Right atrium auricular region (tissue), 2 donors: ENCODE measurements around the gene PCDH12. TPM values are rescaled to one million over a fixed set of nuclear protein-coding genes. Genes with fewer than 3 reads are reported as not detected.

Source experiments
- DNase-seq: peaks from one replicate; pipeline ENCODE4 v3.0.0-alpha.2; 2019; ENCODE audit warnings: low spot score
- H3K27ac ChIP-seq, 2 donors: fragments of 200-600 bp; sonication (generic); 1 replicate in 1 of 2; 2 replicates in 1 of 2; pipeline ENCODE4 v1.5.1; 2016 to 2019
- H3K27me3 ChIP-seq, 2 donors: fragments of 200-600 bp; sonication (generic); one replicate each; pipeline versions ENCODE4 v1.5.1 to v1.6.0; 2017 to 2019
- H3K36me3 ChIP-seq: fragments of 200-600 bp; sonication (generic); one replicate; pipeline ENCODE4 v1.5.1; 2016
- H3K4me1 ChIP-seq, 2 donors: fragments of 200-600 bp; sonication (generic); one replicate each; pipeline versions ENCODE4 v1.5.1 to v1.6.0; 2017 to 2019
- H3K4me3 ChIP-seq, 2 donors: fragments of 200-600 bp; sonication (generic); 1 replicate in 1 of 2; 2 replicates in 1 of 2; pipeline ENCODE4 v1.5.1; 2017 to 2019; ENCODE audit warnings: mild to moderate bottlenecking in 1 of 2, moderate library complexity in 1 of 2
- H3K9me3 ChIP-seq, 2 donors: fragments of 200-600 bp; sonication (generic); one replicate each; pipeline ENCODE4 v1.5.1; 2019
- total RNA-seq, 2 donors: library from RNA; depleted of rRNA; stranded (reverse); fragments of >200 nt; gene quantifications; one replicate each; pipeline ENCODE4 v1.1.0, GENCODE V29; 2016
- TF ChIP-seq, protein P1 (sequence below), 2 donors: fragments of 200-600 bp; sonication (generic); IDR thresholded peaks; one replicate each; pipeline ENCODE4 v1.5.1; 2019; ENCODE audit warnings: antibody characterized with exemption in 2 of 2

PCDH12 gene
- total RNA-seq, 2 donors from 2014 or later, result 7.6 to 8.8 TPM

DNA sequence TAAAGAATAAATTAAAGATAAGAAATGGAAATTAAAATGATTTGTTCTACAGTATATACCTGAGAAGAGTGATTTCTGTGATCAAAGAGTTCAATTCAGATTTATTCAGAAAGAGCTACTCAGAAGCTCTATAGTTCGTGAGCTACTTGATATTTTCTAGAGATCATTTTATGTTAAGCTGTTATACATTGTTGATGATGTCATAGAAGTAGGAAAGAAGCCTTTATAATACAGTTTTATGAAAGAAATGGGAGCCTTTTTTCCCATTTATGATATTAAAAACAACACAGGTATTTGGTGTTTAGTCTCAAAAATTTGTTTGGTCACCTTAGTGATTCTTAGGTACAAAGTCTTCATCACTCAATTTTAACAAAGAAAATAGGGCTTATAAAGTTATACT lies 31.7 kb upstream of the PCDH12 start:
- DNase-seq, result no peak
- TF ChIP-seq, protein P1, sequence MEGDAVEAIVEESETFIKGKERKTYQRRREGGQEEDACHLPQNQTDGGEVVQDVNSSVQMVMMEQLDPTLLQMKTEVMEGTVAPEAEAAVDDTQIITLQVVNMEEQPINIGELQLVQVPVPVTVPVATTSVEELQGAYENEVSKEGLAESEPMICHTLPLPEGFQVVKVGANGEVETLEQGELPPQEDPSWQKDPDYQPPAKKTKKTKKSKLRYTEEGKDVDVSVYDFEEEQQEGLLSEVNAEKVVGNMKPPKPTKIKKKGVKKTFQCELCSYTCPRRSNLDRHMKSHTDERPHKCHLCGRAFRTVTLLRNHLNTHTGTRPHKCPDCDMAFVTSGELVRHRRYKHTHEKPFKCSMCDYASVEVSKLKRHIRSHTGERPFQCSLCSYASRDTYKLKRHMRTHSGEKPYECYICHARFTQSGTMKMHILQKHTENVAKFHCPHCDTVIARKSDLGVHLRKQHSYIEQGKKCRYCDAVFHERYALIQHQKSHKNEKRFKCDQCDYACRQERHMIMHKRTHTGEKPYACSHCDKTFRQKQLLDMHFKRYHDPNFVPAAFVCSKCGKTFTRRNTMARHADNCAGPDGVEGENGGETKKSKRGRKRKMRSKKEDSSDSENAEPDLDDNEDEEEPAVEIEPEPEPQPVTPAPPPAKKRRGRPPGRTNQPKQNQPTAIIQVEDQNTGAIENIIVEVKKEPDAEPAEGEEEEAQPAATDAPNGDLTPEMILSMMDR (IDR thresholded peaks at IDR 0.05), result no peak
- Histone ChIP-seq H3K27ac (no peak overlapping the region), H3K4me3 (no peak overlapping the region), H3K36me3 (peaks cover 65% of the 10 kb centered on the region), H3K4me1 (no peaks in the 10 kb centered on the region), H3K9me3 (no peaks in the 10 kb centered on the region), H3K27me3 (no peaks in the 10 kb centered on the region)

DNA sequence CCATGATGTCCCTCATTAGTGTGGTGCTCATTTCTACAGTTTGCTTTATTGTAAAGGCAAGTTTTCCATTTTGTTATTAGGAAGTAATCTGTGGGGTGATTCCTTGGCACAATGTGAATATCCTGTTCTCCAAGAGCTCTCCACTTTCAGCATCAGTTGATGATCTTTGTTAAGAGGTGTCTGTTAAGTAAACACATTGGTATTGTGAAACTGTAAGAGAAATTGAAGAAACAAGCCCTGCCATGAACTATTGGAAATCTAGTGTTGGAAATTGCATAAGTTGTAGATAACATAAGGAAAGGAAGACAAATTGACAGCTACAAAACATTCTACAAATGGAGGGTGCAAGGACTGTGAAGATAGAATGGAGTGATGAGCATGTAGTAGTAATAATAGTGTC lies 28.1 kb upstream of the PCDH12 start:
- TF ChIP-seq, protein P1 (IDR thresholded peaks at IDR 0.05), result no peak

DNA sequence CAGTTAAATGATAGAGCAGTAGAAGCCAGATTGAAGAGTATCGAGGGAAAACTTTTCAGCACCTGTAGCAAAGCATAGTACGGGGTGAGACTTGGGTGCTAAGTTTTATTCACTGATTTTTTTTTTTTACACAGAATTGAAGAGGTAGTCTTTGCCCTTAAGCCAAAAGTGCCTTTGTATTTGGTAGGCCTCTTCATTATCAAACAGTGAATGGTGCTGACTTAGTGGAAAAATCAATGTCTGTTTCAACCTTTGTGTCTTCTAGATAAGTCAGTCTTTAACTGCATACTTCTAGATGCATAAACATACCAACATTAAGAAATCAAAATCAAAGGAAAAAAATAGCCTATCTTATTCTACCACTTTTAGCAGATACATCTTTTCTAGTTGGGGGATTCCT lies 24.6 kb upstream of the PCDH12 start:
- H3K4me1 ChIP-seq, result peaks cover 0 to 11% of the 10 kb centered on the region in 2 donors
- no peaks in the 10 kb centered on the region for H3K27me3 ChIP-seq
- H3K27ac ChIP-seq, result no peak overlapping the region
- no peak for DNase-seq
- TF ChIP-seq, protein P1 (IDR thresholded peaks at IDR 0.05), result no peak
- H3K4me3 ChIP-seq, result no peak overlapping the region
- peaks cover 95% of the 10 kb centered on the region for H3K36me3 ChIP-seq
- no peaks in the 10 kb centered on the region for H3K9me3 ChIP-seq

More for the DNA sequence above, 28.1 kb upstream of the PCDH12 start:
- H3K4me1 ChIP-seq, result no peaks in the 10 kb centered on the region
- H3K36me3 ChIP-seq, result peaks cover 74% of the 10 kb centered on the region
- H3K9me3 ChIP-seq, result no peaks in the 10 kb centered on the region
- H3K27me3 ChIP-seq, result no peaks in the 10 kb centered on the region
- DNase-seq, result no peak
- no peak overlapping the region for H3K4me3 ChIP-seq
- H3K27ac ChIP-seq, result no peak overlapping the region

DNA sequence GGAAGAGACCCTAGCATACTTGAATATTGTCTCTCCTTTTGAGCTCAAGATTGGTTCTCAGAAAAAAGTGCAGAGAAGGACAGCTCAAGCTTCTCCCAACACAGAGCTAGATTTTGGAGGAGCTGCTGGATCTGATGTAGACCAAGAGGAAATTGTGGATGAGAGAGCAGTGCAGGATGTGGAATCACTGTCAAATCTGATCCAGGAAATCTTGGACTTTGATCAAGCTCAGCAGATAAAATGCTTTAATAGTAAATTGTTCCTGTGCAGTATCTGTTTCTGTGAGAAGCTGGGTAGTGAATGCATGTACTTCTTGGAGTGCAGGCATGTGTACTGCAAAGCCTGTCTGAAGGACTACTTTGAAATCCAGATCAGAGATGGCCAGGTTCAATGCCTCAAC lies 20.4 kb upstream of the PCDH12 start:
- Histone ChIP-seq H3K36me3 (peaks cover 84% of the 10 kb centered on the region), H3K27ac (no peak overlapping the region), H3K27me3 (no peaks in the 10 kb centered on the region), H3K9me3 (no peaks in the 10 kb centered on the region), H3K4me1 (peaks cover 0 to 26% of the 10 kb centered on the region in 2 donors), H3K4me3 (no peak overlapping the region)
- DNase-seq, result no peak
- TF ChIP-seq, protein P1 (IDR thresholded peaks at IDR 0.05), result no peak

DNA sequence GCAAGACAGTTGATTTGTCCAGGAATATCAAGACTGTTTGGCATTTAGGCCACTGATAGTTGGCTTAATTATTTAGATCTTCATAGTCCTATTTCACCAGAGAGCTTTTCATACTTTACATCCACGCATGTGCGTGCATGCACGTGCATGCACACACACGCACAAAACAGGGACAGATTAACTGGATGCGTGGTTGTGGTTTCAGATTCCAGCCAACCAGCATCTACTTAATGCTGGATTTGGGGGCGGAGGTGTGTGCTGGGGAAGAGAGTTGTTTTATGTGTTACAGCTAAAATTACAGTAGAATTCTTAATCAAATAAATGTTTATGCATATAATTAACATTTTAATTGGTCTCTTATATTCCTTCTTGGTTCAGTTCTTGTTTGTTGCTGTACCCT lies 18.2 kb upstream of the PCDH12 start:
- no peak for DNase-seq
- TF ChIP-seq, protein P1 (IDR thresholded peaks at IDR 0.05), result no peak
- no peaks in the 10 kb centered on the region for H3K9me3 ChIP-seq
- H3K4me3 ChIP-seq, result no peak overlapping the region
- H3K27me3 ChIP-seq, result no peaks in the 10 kb centered on the region
- H3K27ac ChIP-seq, result no peak overlapping the region
- peaks cover 67% of the 10 kb centered on the region for H3K36me3 ChIP-seq
- H3K4me1 ChIP-seq, result peaks cover 0 to 26% of the 10 kb centered on the region in 2 donors

DNA sequence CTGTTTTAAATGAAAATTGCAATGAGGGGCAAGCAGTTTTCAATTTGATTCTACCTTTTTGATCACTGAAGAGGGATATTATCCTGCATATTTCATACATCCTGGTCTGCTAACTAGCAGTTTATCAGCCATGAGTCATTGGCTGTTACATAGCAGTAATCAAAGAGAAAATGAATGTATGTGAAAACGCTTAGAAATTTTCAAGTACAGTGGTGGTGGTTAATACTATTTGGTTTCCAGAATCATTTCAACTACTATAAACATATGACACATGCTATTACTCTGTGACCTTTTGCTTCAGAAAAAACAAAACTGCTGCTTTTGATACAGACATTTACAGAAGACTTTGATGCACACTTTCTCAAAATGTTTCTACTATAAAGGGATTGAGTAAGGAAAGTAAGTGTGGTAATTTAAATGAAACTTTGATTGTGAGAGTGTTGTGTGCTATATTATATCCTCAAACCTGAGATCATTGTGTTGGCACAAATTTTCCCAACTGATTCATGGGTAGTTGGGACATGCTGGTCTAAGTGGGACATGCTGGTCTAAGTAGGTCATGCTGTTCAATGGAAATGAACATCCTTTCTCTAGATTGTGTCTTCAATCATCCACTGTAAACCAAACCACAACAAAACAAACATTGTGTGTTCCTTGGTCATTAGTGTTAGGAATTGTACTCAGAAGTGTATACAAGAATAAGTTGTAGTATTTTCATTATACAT lies 16.0 kb upstream of the PCDH12 start:
- no peaks in the 10 kb centered on the region for H3K9me3 ChIP-seq
- H3K36me3 ChIP-seq, result peaks cover 47% of the 10 kb centered on the region
- no peak overlapping the region for H3K4me3 ChIP-seq
- no peaks in the 10 kb centered on the region for H3K27me3 ChIP-seq
- H3K4me1 ChIP-seq, result peaks cover 0 to 45% of the 10 kb centered on the region in 2 donors
- DNase-seq, result no peak
- TF ChIP-seq, protein P1 (IDR thresholded peaks at IDR 0.05), result no peak
- no peak overlapping the region for H3K27ac ChIP-seq
